Activated T-helper 17 cell treated with anti-CD3 and anti-CD28 coated beads, Interleukin-2, amount 50 U/mL, for 72 hours (primary cell): Measurements from ENCODE around the gene KMT2D. TPM values are rescaled to one million over a fixed set of nuclear protein-coding genes. Genes with fewer than 3 reads are reported as not detected.

Source experiments
- ATAC-seq: fragments of 150-1000 bp; cut with Tn5 transposase; replicated peaks from 2 replicates; pipeline ENCODE4 v1.10.0; 2021; ENCODE audit warnings: mild to moderate bottlenecking, moderate library complexity
- H3K27ac Mint-ChIP-seq: one replicate; pipeline ENCODE4 v1.8.0; 2022; ENCODE audit warnings: mixed read lengths
- H3K27me3 Mint-ChIP-seq: one replicate; pipeline ENCODE4 v1.8.0; 2022; ENCODE audit warnings: mixed read lengths
- H3K36me3 Mint-ChIP-seq: one replicate; pipeline ENCODE4 v1.8.0; 2022; ENCODE audit warnings: low read depth, mild to moderate bottlenecking, mixed read lengths
- H3K4me1 Mint-ChIP-seq: one replicate; pipeline ENCODE4 v1.8.0; 2022; ENCODE audit warnings: mixed read lengths
- H3K4me3 Mint-ChIP-seq: one replicate; pipeline ENCODE4 v1.8.0; 2022; ENCODE audit warnings: mild to moderate bottlenecking, mixed read lengths
- H3K9me3 Mint-ChIP-seq: one replicate; pipeline ENCODE4 v1.8.0; 2022; ENCODE audit warnings: mixed read lengths
- total RNA-seq, 2 donors: library from RNA; stranded (reverse); gene quantifications; one replicate each; pipeline ENCODE4 v1.2.3, GENCODE V29; 2022

Gene KMT2D
- total RNA-seq, 2 donors from 2014 or later = 66.8 to 78.6 TPM

DNA sequence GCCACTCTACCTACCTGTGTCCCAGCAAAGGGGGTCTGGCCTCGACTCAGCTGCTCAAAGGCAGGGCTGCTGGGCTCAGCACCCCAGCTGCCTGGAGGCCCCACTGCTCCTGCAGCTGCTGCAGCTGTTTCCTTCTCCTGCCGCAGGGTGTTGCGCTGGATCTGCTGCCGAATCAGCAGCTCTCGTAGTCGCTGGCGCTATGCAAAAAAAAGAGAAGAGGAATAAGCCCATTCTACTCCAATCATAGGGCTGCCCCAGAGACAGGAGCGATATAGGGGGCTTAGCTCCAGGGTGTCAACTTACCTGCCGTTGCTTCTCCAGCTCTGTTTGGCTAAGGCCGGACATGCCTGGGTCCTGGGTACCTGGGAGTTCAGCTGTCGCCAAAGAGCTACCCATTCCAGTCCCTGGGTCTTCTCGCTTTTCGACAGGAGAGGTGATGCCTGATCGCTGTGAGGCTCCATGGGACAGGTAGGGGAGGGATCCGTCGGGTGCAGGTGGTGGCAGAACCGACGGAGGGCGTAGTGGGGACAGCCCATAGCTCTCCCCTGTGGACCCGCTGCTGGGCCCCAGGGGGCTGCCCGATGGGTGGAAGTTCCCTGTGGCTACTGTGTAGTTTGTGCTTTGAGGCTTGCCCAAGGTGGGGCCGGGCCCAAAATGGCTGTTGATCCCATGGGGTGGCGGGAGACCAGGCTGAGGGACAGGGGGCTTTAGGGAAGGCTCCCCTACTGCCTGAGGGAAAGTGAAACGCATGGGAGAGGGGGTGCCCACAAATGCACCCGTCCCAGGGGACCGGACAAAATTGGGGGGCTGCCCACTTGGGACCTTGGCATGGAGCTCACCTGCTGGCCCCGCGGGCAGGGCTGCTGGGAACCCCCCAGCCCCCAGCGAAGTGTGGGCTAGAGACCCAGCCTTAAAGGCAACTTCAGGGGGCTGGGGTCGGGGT, 20.9 kb downstream of the KMT2D start:
- no peaks in the 10 kb centered on the region for H3K9me3 Mint-ChIP-seq
- peaks cover 4% of the 10 kb centered on the region for H3K4me1 Mint-ChIP-seq
- H3K4me3 Mint-ChIP-seq = no peak overlapping the region
- H3K27me3 Mint-ChIP-seq = no peaks in the 10 kb centered on the region
- no peak for ATAC-seq
- no peak overlapping the region for H3K27ac Mint-ChIP-seq
- peaks cover 92% of the 10 kb centered on the region for H3K36me3 Mint-ChIP-seq

DNA sequence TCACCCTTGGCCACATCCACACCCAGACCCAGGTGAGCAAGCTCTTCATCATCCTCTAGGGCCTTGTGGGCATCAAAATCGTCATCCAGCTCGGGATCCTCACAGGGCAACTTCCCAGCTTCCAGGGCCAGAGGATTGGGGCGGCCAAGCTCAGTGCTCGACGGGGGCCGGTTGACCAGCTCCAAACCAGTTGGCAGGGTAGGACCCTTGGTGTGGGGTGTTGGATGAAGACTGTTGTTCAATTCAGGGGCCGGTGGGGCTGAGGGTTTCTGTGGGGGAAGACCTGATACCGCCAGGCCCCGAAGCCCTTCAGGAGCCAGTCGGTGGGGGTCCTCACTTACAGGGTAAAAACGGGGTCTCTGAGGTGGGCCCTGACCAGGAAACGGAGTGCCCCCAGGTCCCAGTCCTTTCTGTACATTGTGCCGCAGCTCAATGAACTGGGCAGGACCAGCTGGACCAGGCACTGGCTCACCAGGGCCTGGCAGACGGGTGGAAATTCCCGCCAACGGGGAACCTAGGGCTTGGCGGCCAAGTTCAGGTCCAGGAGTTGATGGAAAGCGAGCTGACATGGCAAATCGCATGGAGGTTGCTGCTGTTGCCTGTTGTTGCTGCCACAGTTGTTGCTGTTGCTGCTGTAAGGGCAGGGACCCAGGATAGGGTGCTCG, 22.2 kb downstream of the KMT2D start:
- peaks cover 4% of the 10 kb centered on the region for H3K4me1 Mint-ChIP-seq
- H3K27me3 Mint-ChIP-seq = no peaks in the 10 kb centered on the region
- ATAC-seq = no peak
- H3K27ac Mint-ChIP-seq = no peak overlapping the region
- peaks cover 91% of the 10 kb centered on the region for H3K36me3 Mint-ChIP-seq
- no peak overlapping the region for H3K4me3 Mint-ChIP-seq
- H3K9me3 Mint-ChIP-seq = no peaks in the 10 kb centered on the region

DNA sequence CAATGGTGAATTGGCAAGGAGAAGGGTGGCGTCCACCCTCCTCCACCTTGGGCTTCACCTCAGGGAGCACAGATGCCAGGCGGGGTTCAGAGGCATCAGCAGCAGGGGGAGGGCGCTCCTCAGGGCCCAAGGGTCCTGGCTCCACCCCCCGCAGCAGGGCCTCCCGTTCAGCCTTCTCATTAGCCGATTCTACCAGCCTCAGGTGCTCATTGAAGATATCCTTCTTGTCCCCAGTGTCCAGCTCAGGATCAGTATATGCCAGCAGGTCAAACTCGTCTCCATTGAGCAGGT, 22.7 kb downstream of the KMT2D start:
- H3K36me3 Mint-ChIP-seq = peaks cover 88% of the 10 kb centered on the region

DNA sequence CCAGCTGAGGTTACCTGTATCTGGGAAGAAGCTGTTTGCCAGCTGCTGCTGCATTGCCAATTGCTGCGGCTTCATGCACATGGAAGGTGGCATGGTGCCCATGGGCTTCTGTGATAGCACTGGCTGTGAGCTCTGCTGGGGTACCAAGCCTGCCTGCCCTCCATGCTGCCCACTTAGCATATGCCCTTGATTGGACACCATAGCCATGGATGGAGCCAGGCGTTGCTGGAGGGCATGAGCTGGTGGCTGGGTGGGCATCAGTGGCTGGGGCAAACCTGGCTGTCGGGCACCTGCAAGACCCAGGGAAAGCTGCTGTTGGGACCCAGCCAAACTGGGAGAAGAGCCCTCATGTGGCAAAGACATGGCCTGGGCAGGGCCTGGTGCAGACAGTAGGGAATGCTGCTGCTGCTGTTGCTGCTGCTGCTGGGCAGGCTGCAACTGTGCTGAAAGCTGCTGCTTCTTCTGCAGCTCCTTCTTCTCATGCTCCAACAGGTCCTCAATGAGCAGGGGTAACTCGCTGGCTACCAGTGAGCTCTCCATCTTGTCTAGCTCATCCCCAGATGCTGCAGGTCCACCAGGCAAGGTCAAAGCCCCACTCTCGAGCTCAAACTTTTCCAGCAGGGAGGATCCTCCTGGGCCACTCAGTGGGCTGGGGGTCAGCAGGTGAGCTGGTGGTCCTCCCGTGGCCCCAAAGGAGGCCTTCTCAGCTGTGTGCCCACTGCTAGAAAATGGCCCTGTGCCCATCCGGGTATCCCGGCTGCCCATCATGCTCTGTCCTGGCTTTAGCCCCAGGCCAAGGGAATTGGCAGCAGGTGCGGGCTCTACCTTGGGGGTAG, 23.3 kb downstream of the KMT2D start:
- ATAC-seq = no peak
- Mint-ChIP-seq H3K4me3 (no peak overlapping the region), H3K27me3 (no peaks in the 10 kb centered on the region), H3K27ac (no peak overlapping the region), H3K36me3 (peaks cover 87% of the 10 kb centered on the region), H3K9me3 (no peaks in the 10 kb centered on the region), H3K4me1 (peaks cover 4% of the 10 kb centered on the region)

More for the DNA sequence above, 22.7 kb downstream of the KMT2D start:
- Mint-ChIP-seq H3K27ac (no peak overlapping the region), H3K4me1 (peaks cover 4% of the 10 kb centered on the region), H3K9me3 (no peaks in the 10 kb centered on the region), H3K4me3 (no peak overlapping the region), H3K27me3 (no peaks in the 10 kb centered on the region)
- no peak for ATAC-seq

DNA sequence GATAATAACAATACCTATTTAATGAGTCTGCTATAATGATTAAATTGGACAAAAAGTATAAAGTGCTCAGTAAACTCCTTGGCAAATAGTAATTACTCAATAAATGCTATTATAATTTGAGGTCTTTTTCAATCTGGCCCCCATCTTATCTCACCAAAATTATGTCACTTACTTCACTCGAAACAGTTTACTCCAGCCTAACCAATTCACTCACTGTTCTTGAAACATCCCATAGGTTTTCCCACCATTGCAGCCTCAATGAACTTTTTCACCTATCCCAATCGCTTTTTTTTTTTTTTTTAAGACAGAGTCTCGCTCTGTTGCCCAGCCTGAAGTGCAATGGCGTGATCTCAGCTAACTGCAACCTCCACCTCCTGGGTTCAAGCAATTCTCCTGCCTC, 24.6 kb downstream of the KMT2D start:
- Mint-ChIP-seq H3K36me3 (peaks cover 78% of the 10 kb centered on the region), H3K27me3 (no peaks in the 10 kb centered on the region), H3K9me3 (no peaks in the 10 kb centered on the region), H3K4me3 (no peak overlapping the region), H3K27ac (no peak overlapping the region), H3K4me1 (peaks cover 4% of the 10 kb centered on the region)
- no peak for ATAC-seq

DNA sequence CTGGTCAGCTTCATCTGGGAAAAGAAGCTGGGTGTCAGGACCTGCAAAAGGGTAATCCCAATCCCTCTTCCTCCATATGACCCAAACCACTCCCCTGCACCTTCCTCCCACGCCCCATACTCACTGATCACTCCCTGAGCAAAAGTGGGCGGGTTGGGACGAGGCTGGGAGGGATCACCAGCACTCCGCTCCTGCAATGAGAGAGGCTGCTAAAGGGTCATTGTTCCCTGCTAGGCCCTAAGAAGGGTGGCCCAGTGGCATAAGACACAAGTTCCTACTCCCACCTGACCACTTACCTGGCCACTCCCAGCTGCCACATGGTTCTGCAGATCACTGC, 26.3 kb downstream of the KMT2D start:
- Mint-ChIP-seq H3K36me3 (peaks cover 78% of the 10 kb centered on the region), H3K27ac (no peak overlapping the region), H3K4me1 (peaks cover 4% of the 10 kb centered on the region), H3K9me3 (no peaks in the 10 kb centered on the region), H3K27me3 (no peaks in the 10 kb centered on the region), H3K4me3 (no peak overlapping the region)
- no peak for ATAC-seq

DNA sequence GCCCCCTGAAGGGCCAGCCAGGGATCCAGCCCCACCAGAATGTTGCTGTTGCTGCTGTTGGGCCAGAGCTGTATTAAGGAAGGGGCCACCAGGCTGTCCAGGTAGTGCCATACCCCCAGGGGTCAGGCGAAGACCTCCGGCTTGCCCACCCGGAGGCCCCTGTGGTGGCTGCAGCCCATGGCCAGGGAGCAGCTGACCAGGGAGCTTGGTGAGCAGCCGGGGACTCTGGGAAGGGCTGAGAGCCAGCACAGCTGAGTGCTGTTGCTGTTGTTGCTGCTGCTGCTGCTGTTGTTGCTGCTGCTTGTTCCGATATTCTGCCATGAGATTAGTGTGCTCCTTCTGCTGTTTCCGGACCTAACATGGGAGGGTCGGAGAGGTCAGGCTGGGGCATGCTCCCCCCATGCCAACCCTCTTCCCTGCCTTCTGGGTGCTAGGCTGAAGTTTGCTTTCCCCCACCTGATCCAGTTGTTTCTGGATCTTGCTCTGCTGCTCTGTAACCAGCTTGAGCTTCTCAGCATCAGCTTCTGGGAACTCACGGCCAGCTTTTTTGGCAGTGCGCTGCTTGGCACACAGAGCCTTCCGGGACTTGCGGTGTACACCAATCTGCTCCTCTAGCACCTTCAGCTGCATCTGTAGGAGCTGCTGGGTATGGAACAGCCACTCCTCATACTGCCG, 26.8 kb downstream of the KMT2D start:
- H3K27me3 Mint-ChIP-seq = no peaks in the 10 kb centered on the region
- peaks cover 4% of the 10 kb centered on the region for H3K4me1 Mint-ChIP-seq
- H3K4me3 Mint-ChIP-seq = no peak overlapping the region
- H3K27ac Mint-ChIP-seq = no peak overlapping the region
- H3K36me3 Mint-ChIP-seq = peaks cover 78% of the 10 kb centered on the region
- ATAC-seq = no peak
- H3K9me3 Mint-ChIP-seq = no peaks in the 10 kb centered on the region

DNA sequence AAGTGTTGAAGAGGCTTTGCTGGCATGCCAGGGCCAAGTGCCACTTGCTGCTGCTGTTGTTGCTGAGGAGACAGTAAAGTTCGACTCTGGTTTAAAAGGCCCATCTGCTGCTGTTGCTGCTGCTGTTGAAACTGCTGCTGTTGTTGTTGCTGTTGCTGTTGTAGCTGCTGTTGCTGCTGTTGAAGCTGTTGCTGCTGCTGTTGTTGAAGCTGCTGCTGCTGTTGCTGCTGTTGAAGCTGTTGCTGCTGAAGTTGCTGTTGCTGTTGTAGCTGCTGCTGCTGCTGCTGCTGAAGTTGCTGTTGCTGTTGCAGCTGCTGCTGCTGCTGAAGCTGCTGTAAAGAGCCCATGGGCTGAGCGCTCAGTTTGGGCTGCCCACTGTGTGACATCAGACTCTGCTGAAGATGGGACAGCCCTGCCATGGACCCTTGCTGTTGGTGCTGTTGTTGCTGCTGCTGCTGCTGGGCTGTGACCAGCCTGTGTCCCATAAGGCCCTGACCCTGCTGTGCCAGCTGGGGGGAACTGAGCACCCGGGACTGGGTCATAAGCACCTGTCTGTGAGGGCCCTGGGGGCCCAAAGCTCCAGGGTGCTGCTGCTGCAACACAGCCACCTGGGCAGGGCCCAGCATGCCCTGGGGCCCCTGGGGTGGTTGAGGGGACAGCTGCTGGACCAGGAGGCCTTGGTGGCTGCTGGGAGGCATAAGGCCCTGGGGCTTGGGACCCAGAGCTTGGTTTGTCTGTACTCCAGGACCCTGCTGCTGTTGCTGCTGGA, 27.7 kb downstream of the KMT2D start:
- H3K27ac Mint-ChIP-seq = no peak overlapping the region
- peaks cover 4% of the 10 kb centered on the region for H3K4me1 Mint-ChIP-seq
- peaks cover 79% of the 10 kb centered on the region for H3K36me3 Mint-ChIP-seq
- no peak for ATAC-seq
- no peaks in the 10 kb centered on the region for H3K27me3 Mint-ChIP-seq
- no peaks in the 10 kb centered on the region for H3K9me3 Mint-ChIP-seq
- no peak overlapping the region for H3K4me3 Mint-ChIP-seq

DNA sequence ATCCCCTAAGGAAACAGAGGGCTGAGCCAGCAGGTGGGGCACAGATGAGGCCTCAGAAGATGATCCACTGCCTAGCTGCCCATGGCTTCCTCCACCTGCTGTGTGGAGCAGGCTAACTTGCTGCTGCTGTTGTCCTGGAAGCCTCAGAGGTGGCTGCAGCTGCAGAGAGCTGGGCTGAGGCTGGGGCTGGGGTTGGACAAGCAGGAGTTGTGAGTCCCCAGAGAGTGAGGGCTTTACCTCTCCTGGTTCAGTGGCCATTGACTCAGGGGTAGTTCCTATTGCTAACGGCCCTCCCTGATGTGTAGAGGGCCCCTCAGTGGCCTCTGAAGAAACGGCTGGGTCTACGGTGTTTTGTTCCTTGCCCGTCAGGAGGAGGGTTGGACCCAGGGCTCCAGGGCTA, 28.3 kb downstream of the KMT2D start:
- H3K4me1 Mint-ChIP-seq = peaks cover 4% of the 10 kb centered on the region
- no peak overlapping the region for H3K4me3 Mint-ChIP-seq
- no peak overlapping the region for H3K27ac Mint-ChIP-seq
- peaks cover 84% of the 10 kb centered on the region for H3K36me3 Mint-ChIP-seq
- no peaks in the 10 kb centered on the region for H3K9me3 Mint-ChIP-seq
- ATAC-seq = no peak
- no peaks in the 10 kb centered on the region for H3K27me3 Mint-ChIP-seq

DNA sequence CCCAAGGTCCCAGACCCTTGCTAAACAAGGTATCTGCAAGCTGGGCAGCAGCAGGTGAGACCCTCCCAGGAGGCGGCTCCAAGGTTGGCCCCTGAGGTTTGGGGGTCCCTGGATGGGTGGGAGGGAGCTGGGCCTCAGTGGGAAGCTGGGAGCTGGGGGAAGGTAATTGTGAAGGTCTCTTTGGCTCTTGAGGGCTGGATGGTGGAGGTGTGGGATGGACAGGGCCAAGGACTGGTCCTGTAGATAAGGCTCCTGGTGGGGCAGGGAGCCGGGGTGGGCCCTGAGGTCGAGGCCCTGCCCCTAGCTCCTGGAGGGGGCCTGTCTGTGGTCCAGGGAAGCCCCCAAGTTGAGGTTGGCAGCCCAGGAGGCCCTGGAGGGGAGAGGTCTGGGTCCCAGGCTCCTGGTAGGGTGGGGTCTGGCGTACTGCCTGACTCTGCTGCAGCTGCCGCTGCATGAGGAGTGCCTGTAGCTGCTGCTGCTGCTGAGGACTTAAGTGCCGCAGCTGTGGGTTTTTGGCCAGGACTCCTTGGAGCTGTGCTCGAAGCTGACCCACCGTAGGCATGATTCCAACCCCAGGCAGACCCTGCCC, 28.9 kb downstream of the KMT2D start:
- Mint-ChIP-seq H3K27ac (peak overlapping the region; percentile 48), H3K4me3 (no peak overlapping the region)

DNA sequence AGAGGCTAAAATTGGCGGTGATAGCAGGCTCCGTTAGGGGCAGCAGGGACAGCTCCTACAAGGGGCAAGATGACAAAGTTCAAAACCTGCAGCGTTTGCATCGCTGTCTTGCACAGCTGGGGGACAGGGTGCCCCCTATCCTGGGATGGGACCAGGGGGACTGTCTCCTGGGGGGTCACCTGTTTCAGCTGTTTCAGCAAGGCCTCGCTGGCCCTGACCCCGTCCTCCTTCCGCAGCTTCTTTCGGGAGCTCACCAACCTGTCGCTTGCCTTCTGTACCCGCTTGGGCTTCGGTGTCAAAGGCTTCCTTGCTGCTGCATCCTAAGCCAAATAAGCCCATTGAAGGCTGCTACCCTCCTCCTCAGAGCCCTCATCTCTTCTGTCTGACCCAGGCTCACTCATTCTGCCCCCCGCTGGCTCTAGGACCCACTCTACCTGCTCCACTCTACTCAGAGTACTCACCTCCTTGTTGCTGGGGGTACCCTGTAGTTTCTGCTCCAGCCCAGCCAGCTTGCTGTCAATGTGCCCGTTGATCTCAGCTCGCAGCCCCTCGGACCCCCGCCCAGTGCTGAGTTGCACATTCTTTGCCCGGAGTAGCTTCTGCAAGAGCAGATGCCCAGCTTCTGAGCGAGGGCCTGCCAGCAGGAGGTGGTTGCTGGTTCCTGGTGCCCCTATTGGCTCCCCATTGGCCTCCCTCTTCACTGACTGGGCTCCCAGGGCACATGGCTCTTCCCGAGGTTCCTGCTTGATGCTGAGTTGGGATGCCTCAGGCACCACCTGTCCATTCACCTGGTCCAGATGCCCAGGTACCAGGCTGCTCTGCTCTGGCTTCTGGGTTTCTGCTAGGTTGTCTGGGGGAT, 29.7 kb downstream of the KMT2D start:
- no peak overlapping the region for H3K4me3 Mint-ChIP-seq
- H3K27ac Mint-ChIP-seq = peak overlapping the region; percentile 48
- H3K9me3 Mint-ChIP-seq = no peaks in the 10 kb centered on the region
- no peak for ATAC-seq
- peaks cover 1% of the 10 kb centered on the region for H3K4me1 Mint-ChIP-seq
- H3K36me3 Mint-ChIP-seq = peaks cover 84% of the 10 kb centered on the region
- no peaks in the 10 kb centered on the region for H3K27me3 Mint-ChIP-seq

More for the DNA sequence above, 28.9 kb downstream of the KMT2D start:
- H3K27me3 Mint-ChIP-seq = no peaks in the 10 kb centered on the region
- peaks cover 84% of the 10 kb centered on the region for H3K36me3 Mint-ChIP-seq
- H3K9me3 Mint-ChIP-seq = no peaks in the 10 kb centered on the region
- no peak for ATAC-seq
- H3K4me1 Mint-ChIP-seq = peaks cover under 1% of the 10 kb centered on the region

DNA sequence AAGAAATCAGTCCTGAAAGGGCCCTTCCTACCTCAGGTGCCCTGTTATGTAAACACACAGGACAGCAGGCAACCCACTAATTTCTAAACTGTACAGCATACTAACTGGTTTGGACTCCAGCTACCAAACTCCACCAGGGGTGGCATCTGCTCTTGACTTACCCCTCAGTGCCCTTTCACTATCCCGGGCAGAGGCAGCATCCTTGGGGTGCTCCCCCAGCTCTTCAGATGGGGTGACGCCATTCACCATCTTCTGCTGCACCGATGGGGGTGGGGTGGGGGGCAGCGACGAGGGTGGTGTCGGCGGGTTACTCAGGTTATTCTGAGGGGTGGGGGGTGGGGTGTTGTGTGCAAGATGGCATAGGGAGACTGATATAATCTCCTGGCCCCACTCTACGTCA, 30.5 kb downstream of the KMT2D start:
- Mint-ChIP-seq H3K4me1 (peaks cover 6% of the 10 kb centered on the region), H3K36me3 (peaks cover 84% of the 10 kb centered on the region), H3K9me3 (no peaks in the 10 kb centered on the region), H3K27ac (no peak overlapping the region), H3K4me3 (no peak overlapping the region), H3K27me3 (no peaks in the 10 kb centered on the region)
- no peak for ATAC-seq
